Osteoblast (primary cell): ENCODE data around the gene GSTO1. TPM values are rescaled to one million over a fixed set of nuclear protein-coding genes. Genes with fewer than 3 reads are reported as not detected.

Source experiments
- DNase-seq: peaks from one replicate; pipeline ENCODE4 v3.0.0; 2011; ENCODE audit warnings: low spot score, mixed read lengths; ENCODE audit not compliant: insufficient read length; ENCODE audit errors: missing footprints
- H2AFZ ChIP-seq: 2 replicates; pipeline ENCODE4 v1.6.0; 2011; ENCODE audit warnings: mild to moderate bottlenecking, low read length
- H3K27ac ChIP-seq: 2 replicates; pipeline ENCODE4 v1.5.1; 2011; ENCODE audit warnings: mild to moderate bottlenecking, low read depth, low read length, moderate library complexity
- H3K27me3 ChIP-seq: 2 replicates; pipeline ENCODE4 v1.6.0; 2012; ENCODE audit warnings: mild to moderate bottlenecking, control low read depth, inconsistent platforms, low read length, moderate library complexity; ENCODE audit not compliant: insufficient read depth
- H3K36me3 ChIP-seq: 2 replicates; pipeline ENCODE4 v1.5.1; 2011; ENCODE audit warnings: mild to moderate bottlenecking, low read length, control low read depth, moderate library complexity; ENCODE audit not compliant: insufficient read depth
- H3K4me1 ChIP-seq: 2 replicates; pipeline ENCODE4 v1.5.1; 2011; ENCODE audit warnings: mild to moderate bottlenecking, low read length, control low read depth, moderate library complexity; ENCODE audit not compliant: insufficient read depth
- H3K4me2 ChIP-seq: 2 replicates; pipeline ENCODE4 v1.6.0; 2011; ENCODE audit warnings: mild to moderate bottlenecking, low read length; ENCODE audit not compliant: insufficient read depth
- H3K4me3 ChIP-seq: fragments of 200-600 bp; sonication (generic); 3 replicates; pipeline ENCODE4 v1.5.1; 2012; ENCODE audit warnings: mild to moderate bottlenecking, low read length, inconsistent platforms; ENCODE audit not compliant: insufficient read depth
- H3K79me2 ChIP-seq: 2 replicates; pipeline ENCODE4 v1.6.0; 2012; ENCODE audit warnings: mild to moderate bottlenecking, low read length, control low read depth, inconsistent platforms; ENCODE audit not compliant: insufficient read depth
- H3K9me3 ChIP-seq: 2 replicates; pipeline ENCODE4 v1.5.1; 2011; ENCODE audit warnings: low read depth, low read length, control low read depth
- H4K20me1 ChIP-seq: 2 replicates; pipeline ENCODE4 v1.6.0; 2012; ENCODE audit warnings: mild to moderate bottlenecking, low read length, control low read depth; ENCODE audit not compliant: insufficient read depth
- CTCF ChIP-seq: IDR thresholded peaks from 2 replicates; pipeline ENCODE4 v1.5.1; 2011; ENCODE audit warnings: mild to moderate bottlenecking, low read depth, low read length, moderate library complexity; ENCODE audit errors: extremely low read depth
- total RNA-seq: library from RNA; depleted of rRNA; stranded (reverse); fragments of >200 nt; gene quantifications from 2 replicates; pipeline ENCODE4 v1.2.3, GENCODE V29; 2012

GSTO1 gene
- total RNA-seq, 1 donor: 149 TPM

GRCh38 chr10:104268405-104268712 lies 13.7 kb downstream of the GSTO1 start:
- no peak for DNase-seq
- Histone ChIP-seq H3K9me3 (no peaks in the 10 kb centered on the region), H2AFZ (peak overlapping the region; percentile 56), H3K4me1 (peaks cover 19% of the 10 kb centered on the region), H4K20me1 (peaks cover 10% of the 10 kb centered on the region), H3K27ac (peak overlapping the region; percentile 84), H3K27me3 (no peaks in the 10 kb centered on the region), H3K36me3 (peaks cover 52% of the 10 kb centered on the region), H3K79me2 (peaks cover 20% of the 10 kb centered on the region), H3K4me3 (peak overlapping the region; percentile 82), H3K4me2 (peak overlapping the region; percentile 94)
- no peak for TF ChIP-seq CTCF

- no peaks in the 10 kb centered on the region for H3K27me3 ChIP-seq
- peaks cover 14% of the 10 kb centered on the region for H3K79me2 ChIP-seq
- H2AFZ ChIP-seq: peak within 1 kb of the TSS; percentile 76
- peak within 1 kb of the TSS; percentile 94 for H3K4me2 ChIP-seq
- peaks cover 46% of the 10 kb centered on the region for H3K36me3 ChIP-seq
- H3K4me3 ChIP-seq: peak within 1 kb of the TSS; percentile 82
- peaks cover 10% of the 10 kb centered on the region for H4K20me1 ChIP-seq
- peak within 1 kb of the TSS; percentile 87 for H3K27ac ChIP-seq
- no peak for TF ChIP-seq CTCF
- peaks cover 25% of the 10 kb centered on the region for H3K4me1 ChIP-seq
- no peaks in the 10 kb centered on the region for H3K9me3 ChIP-seq
- DNase-seq: peak; percentile 99
Observed at GRCh38 chr10:104268713-104269645, 14.3 kb downstream of the GSTO1 start, which contains the start of gene GSTO2. GSTO2 (plus strand) TSS chr10:104269184; CDS start chr10:104274916, 5,732 bp downstream.

GRCh38 chr10:104273286-104273685 lies 18.6 kb downstream of the GSTO1 start:
- no peak overlapping the region for H3K4me3 ChIP-seq
- no peaks in the 10 kb centered on the region for H3K9me3 ChIP-seq
- H2AFZ ChIP-seq: no peak overlapping the region
- peak; percentile 76 for DNase-seq
- H3K4me2 ChIP-seq: peak overlapping the region; percentile 19
- no peaks in the 10 kb centered on the region for H3K79me2 ChIP-seq
- H3K4me1 ChIP-seq: peaks cover 34% of the 10 kb centered on the region
- TF ChIP-seq CTCF: no peak
- no peaks in the 10 kb centered on the region for H3K27me3 ChIP-seq
- H4K20me1 ChIP-seq: no peaks in the 10 kb centered on the region
- peak overlapping the region; percentile 66 for H3K27ac ChIP-seq
- peaks cover 3% of the 10 kb centered on the region for H3K36me3 ChIP-seq

- H3K4me3 ChIP-seq: no peak overlapping the region
- peak overlapping the region; percentile 66 for H3K27ac ChIP-seq
- no peaks in the 10 kb centered on the region for H3K9me3 ChIP-seq
- H3K4me2 ChIP-seq: peak overlapping the region; percentile 86
- H3K79me2 ChIP-seq: no peaks in the 10 kb centered on the region
- DNase-seq: peak; percentile 58
- H3K27me3 ChIP-seq: no peaks in the 10 kb centered on the region
- peak overlapping the region; percentile 93 for H2AFZ ChIP-seq
- no peak for TF ChIP-seq CTCF
- peaks cover 32% of the 10 kb centered on the region for H3K4me1 ChIP-seq
- no peaks in the 10 kb centered on the region for H3K36me3 ChIP-seq
- H4K20me1 ChIP-seq: no peaks in the 10 kb centered on the region
Observed at GRCh38 chr10:104273899-104274575, 19.3 kb downstream of the GSTO1 start.
